Liver (tissue), 3 donors: ENCODE results near the gene PIAS4.

Experiments
- ATF3 ChIP-seq: IDR thresholded peaks from 2 replicates; pipeline ENCODE4 v1.6.1; 2016; ENCODE audit warnings: antibody characterized with exemption
- CTCF ChIP-seq: fragments of 150-350 bp; IDR thresholded peaks from 2 replicates; pipeline ENCODE4 v1.5.1; 2017; ENCODE audit warnings: improper control_type of control experiment, low read depth, low read length; ENCODE audit not compliant: missing input control
- donor health status: healthy.
- donor health status: healthy.

- TF ChIP-seq CTCF (no peak), ATF3 (no peak)
These were observed 80.5 kb downstream of the PIAS4 start for GRCh38 chr19:4087787-4088679.
